HG02763 (cell line): ENCODE data around the gene CDH6.

ENCODE experiments used
- ATAC-seq: cut with Tn5 transposase; IDR thresholded peaks from one replicate; pipeline ENCODE4 v1.9.1; 2021; ENCODE audit warnings: mild to moderate bottlenecking, moderate library complexity; ENCODE audit not compliant: unreplicated experiment

CDH6 gene

GRCh38 chr5:31196309-31196708 lies 2.8 kb downstream of the CDH6 start:
- ATAC-seq: no peak

GRCh38 chr5:31197183-31197582 lies 3.7 kb downstream of the CDH6 start:
- ATAC-seq: no peak

GRCh38 chr5:31204958-31205357 lies 11.5 kb downstream of the CDH6 start:
- ATAC-seq: no peak

- ATAC-seq: no peak
Observed at GRCh38 chr5:31208043-31208442, 14.6 kb downstream of the CDH6 start.

GRCh38 chr5:31209334-31209733 lies 15.8 kb downstream of the CDH6 start:
- no peak for ATAC-seq

- no peak for ATAC-seq
Observed at GRCh38 chr5:31211098-31211497, 17.6 kb downstream of the CDH6 start.

GRCh38 chr5:31213257-31213656 lies 19.8 kb downstream of the CDH6 start:
- no peak for ATAC-seq

- no peak for ATAC-seq
Observed at GRCh38 chr5:31213705-31214121, 20.2 kb downstream of the CDH6 start.

GRCh38 chr5:31214229-31214628 lies 20.7 kb downstream of the CDH6 start:
- no peak for ATAC-seq

GRCh38 chr5:31215236-31215635 lies 21.8 kb downstream of the CDH6 start:
- no peak for ATAC-seq

GRCh38 chr5:31217446-31217845 lies 24.0 kb downstream of the CDH6 start:
- no peak for ATAC-seq

- ATAC-seq: no peak
Observed at GRCh38 chr5:31218978-31219377, 25.5 kb downstream of the CDH6 start.

- ATAC-seq: no peak
Observed at GRCh38 chr5:31221001-31221400, 27.5 kb downstream of the CDH6 start.

- no peak for ATAC-seq
Observed at GRCh38 chr5:31225118-31225517, 31.6 kb downstream of the CDH6 start.

- ATAC-seq: no peak
Observed at GRCh38 chr5:31225613-31226012, 32.1 kb downstream of the CDH6 start.

- no peak for ATAC-seq
Observed at GRCh38 chr5:31226651-31227050, 33.2 kb downstream of the CDH6 start.

GRCh38 chr5:31229266-31229665 lies 35.8 kb downstream of the CDH6 start:
- ATAC-seq: no peak

- ATAC-seq: no peak
Observed at GRCh38 chr5:31231177-31231838, 37.8 kb downstream of the CDH6 start.

- peak; percentile 73 for ATAC-seq
Observed at GRCh38 chr5:31232273-31232888, 38.9 kb downstream of the CDH6 start.

- no peak for ATAC-seq
Observed at GRCh38 chr5:31235381-31235780, 41.9 kb downstream of the CDH6 start.

- ATAC-seq: no peak
Observed at GRCh38 chr5:31236339-31236738, 42.9 kb downstream of the CDH6 start.

- ATAC-seq: no peak
Observed at GRCh38 chr5:31237174-31237573, 43.7 kb downstream of the CDH6 start.

GRCh38 chr5:31238497-31238896 lies 45.0 kb downstream of the CDH6 start:
- no peak for ATAC-seq
